Thoracic aorta (tissue), 2 donors: ENCODE results near the gene TTLL7. TPM values are rescaled to one million over a fixed set of nuclear protein-coding genes. Genes with fewer than 3 reads are reported as not detected.

ENCODE experiments used
- ATAC-seq: fragments of 150-250 bp; one replicate; pipeline ENCODE4 v1.8.0; 2017; ENCODE audit warnings: low read depth; ENCODE audit not compliant: insufficient number of reproducible peaks, low FRiP score
- DNase-seq: peaks from one replicate; pipeline ENCODE4 v3.0.0-alpha.2; 2020; ENCODE audit warnings: low spot score
- H3K27ac ChIP-seq, 2 donors: fragments of 200-600 bp; sonication (generic); 1 replicate in 1 of 2; 2 replicates in 1 of 2; pipeline ENCODE4 v1.5.1; 2016; ENCODE audit warnings: mild to moderate bottlenecking in 2 of 2, moderate library complexity in 2 of 2
- H3K27me3 ChIP-seq: fragments of 200-600 bp; sonication (generic); replicated peaks from 2 replicates; pipeline ENCODE4 v1.6.0; 2016; ENCODE audit warnings: mild to moderate bottlenecking; ENCODE audit not compliant: insufficient read depth
- H3K36me3 ChIP-seq: fragments of 200-600 bp; sonication (generic); one replicate; pipeline ENCODE4 v1.5.1; 2016
- H3K4me1 ChIP-seq, 2 donors: fragments of 200-600 bp; sonication (generic); 1 replicate in 1 of 2; 2 replicates in 1 of 2; pipeline versions ENCODE4 v1.5.1 to v1.6.0; 2016; ENCODE audit warnings: low read depth in 2 of 2, mild to moderate bottlenecking in 1 of 2; ENCODE audit not compliant: control insufficient read depth in 1 of 2
- H3K4me3 ChIP-seq: fragments of 200-600 bp; sonication (generic); 2 replicates; pipeline ENCODE4 v1.5.1; 2016; ENCODE audit warnings: mild to moderate bottlenecking
- H3K9me3 ChIP-seq: fragments of 200-600 bp; sonication (generic); 2 replicates; pipeline ENCODE4 v1.5.1; 2016
- CTCF ChIP-seq: fragments of 200-600 bp; sonication (generic); IDR thresholded peaks from one replicate; pipeline ENCODE4 v1.5.1; 2019; ENCODE audit warnings: antibody characterized with exemption
- total RNA-seq, 2 donors: library from RNA; depleted of rRNA; stranded (reverse); fragments of >200 nt; gene quantifications; one replicate each; pipeline versions ENCODE4 v1.1.0 to v1.2.3, GENCODE V29; 2016

Gene TTLL7
- total RNA-seq, 2 donors from 2014 or later = 66.1 to 71.4 TPM

GRCh38 chr1:83827741-83828140, 171.2 kb downstream of the TTLL7 start:
- Histone ChIP-seq H3K4me3 (no peak overlapping the region), H3K9me3 (no peaks in the 10 kb centered on the region), H3K36me3 (no peaks in the 10 kb centered on the region), H3K27ac (no peak overlapping the region), H3K4me1 (no peaks in the 10 kb centered on the region), H3K27me3 (no peaks in the 10 kb centered on the region)
- TF ChIP-seq CTCF = no peak
- DNase-seq = no peak
- ATAC-seq = no peak

GRCh38 chr1:83822208-83822607, 176.7 kb downstream of the TTLL7 start:
- Histone ChIP-seq H3K4me1 (no peaks in the 10 kb centered on the region), H3K27me3 (no peaks in the 10 kb centered on the region), H3K9me3 (no peaks in the 10 kb centered on the region), H3K4me3 (no peak overlapping the region), H3K36me3 (no peaks in the 10 kb centered on the region), H3K27ac (no peak overlapping the region)
- ATAC-seq (no peak), DNase-seq (no peak)
- TF ChIP-seq CTCF = no peak

- no peak for TF ChIP-seq CTCF
- no peaks in the 10 kb centered on the region for H3K27me3 ChIP-seq
- no peaks in the 10 kb centered on the region for H3K9me3 ChIP-seq
- H3K36me3 ChIP-seq = no peaks in the 10 kb centered on the region
- H3K4me3 ChIP-seq = no peak overlapping the region
- no peak overlapping the region for H3K27ac ChIP-seq
- no peak for DNase-seq
- no peak for ATAC-seq
- no peaks in the 10 kb centered on the region for H3K4me1 ChIP-seq
Observed at GRCh38 chr1:83819436-83819835, 179.5 kb downstream of the TTLL7 start.

- DNase-seq = no peak
- no peak for TF ChIP-seq CTCF
- no peaks in the 10 kb centered on the region for H3K36me3 ChIP-seq
- no peaks in the 10 kb centered on the region for H3K9me3 ChIP-seq
- H3K4me3 ChIP-seq = no peak overlapping the region
- ATAC-seq = no peak
- H3K27ac ChIP-seq = no peak overlapping the region
- H3K4me1 ChIP-seq = no peaks in the 10 kb centered on the region
- no peaks in the 10 kb centered on the region for H3K27me3 ChIP-seq
Observed at GRCh38 chr1:83818916-83819315, 180.0 kb downstream of the TTLL7 start.

GRCh38 chr1:83816836-83817235, 182.1 kb downstream of the TTLL7 start:
- Histone ChIP-seq H3K4me1 (no peaks in the 10 kb centered on the region), H3K27me3 (no peaks in the 10 kb centered on the region), H3K27ac (no peak overlapping the region), H3K36me3 (no peaks in the 10 kb centered on the region), H3K9me3 (no peaks in the 10 kb centered on the region), H3K4me3 (no peak overlapping the region)
- ATAC-seq = no peak
- no peak for TF ChIP-seq CTCF
- no peak for DNase-seq
